Skeletal muscle tissue (tissue), 2 donors: Measurements from ENCODE around the gene USP2. TPM values are rescaled to one million over a fixed set of nuclear protein-coding genes. Genes with fewer than 3 reads are reported as not detected.

ENCODE experiments used
- small RNA-seq: library from RNA; depleted of rRNA; stranded (forward); fragments of <200 nt; gene quantifications from one replicate; pipeline ENCODE3, GENCODE V24; 2014
- total RNA-seq: library from RNA; depleted of rRNA; stranded (reverse); fragments of >200 nt; gene quantifications from one replicate; pipeline ENCODE4 v1.2.3, GENCODE V29; 2014

Gene USP2
- total RNA-seq, 1 donor from 2014 or later: 8.9 TPM

Small RNAs within 50 kb of the gene (small RNA-seq; reads per million reads assigned to genes)
- not detected for gene AP003396.4
- gene RF01225: not detected

Other genes starting within 250 kb of the USP2 start
- gene ABCG4, start 232.6 kb downstream of the USP2 start, total RNA-seq: under 0.01 TPM
- gene NLRX1, start 213.0 kb downstream of the USP2 start, total RNA-seq: 17.2 TPM
- gene NHERF4, start 196.2 kb downstream of the USP2 start, total RNA-seq: under 0.01 TPM
- gene CBL, start 175.4 kb downstream of the USP2 start, total RNA-seq: 9.9 TPM
- gene MCAM, start 64.6 kb downstream of the USP2 start, total RNA-seq: 120 TPM
- 2.1 TPM for gene RNF26, start 47.2 kb downstream of the USP2 start, total RNA-seq
- 17.2 TPM for gene C1QTNF5, start 40.8 kb downstream of the USP2 start, total RNA-seq
- not detected for gene MFRP, start 35.0 kb downstream of the USP2 start, total RNA-seq
- gene THY1, start 41.5 kb upstream of the USP2 start, total RNA-seq: 19.8 TPM